ENCODE measurements around the gene ABCB6.

- TF ChIP-seq CTCF (optimal IDR thresholded peaks at IDR 0.05 in 1 of 3, IDR thresholded peaks at IDR 0.05 in 1 of 3, conservative IDR thresholded peaks at IDR 0.05 in 1 of 3; ENCODE audit: extremely low read depth in 1 of 3, insufficient read depth in 2 of 3, low read length in 3 of 3), result no peak
- TF ChIP-seq EZH2 (IDR thresholded peaks at IDR 0.05; ENCODE audit: low read length), result no peak
Measured at GRCh38 chr2:219214141-219214540, 4.6 kb downstream of the ABCB6 start.
